HCT116 (cell line): ENCODE results near the gene RCE1. TPM values are rescaled to one million over a fixed set of nuclear protein-coding genes. Genes with fewer than 3 reads are reported as not detected.

Experiments used
- ATAC-seq: fragments of 200-7000 bp; cut with Tn5 transposase; 2 replicates; pipeline ENCODE4 v1.9.1; 2020; ENCODE audit warnings: mild to moderate bottlenecking, moderate library complexity
- BruUV-seq: library from RNA; stranded (reverse); fragments of 400-500 nt; replicated peaks from 2 replicates; lab custom pipeline; 2021; lab: Mats Ljungman, UMichigan
- CTCF ChIA-PET: fragments of 300-600 bp; sonication (Branson Sonifier 250); formaldehyde crosslinking; loops from one replicate; lab custom pipeline; 2021; ENCODE audit warnings: antibody characterized with exemption; lab: Charles Lee
- POLR2A ChIA-PET: fragments of 300-600, 350-600 bp; sonication (Branson Sonifier 250); formaldehyde crosslinking; loops from one replicate; lab custom pipeline; 2021; ENCODE audit warnings: antibody characterized with exemption; lab: Charles Lee
- RAD21 ChIA-PET, 2 experiments: fragments of 300-600 bp; sonication (Branson Sonifier 250); formaldehyde crosslinking; loops; one replicate each; lab custom pipeline; 2023; ENCODE audit warnings: low total read pairs in 2 of 2; ENCODE audit not compliant: uncharacterized antibody in 2 of 2, unreplicated experiment in 2 of 2, low non-redundant PET in 1 of 2; lab: Charles Lee
- DNase-seq: peaks from one replicate; pipeline ENCODE4 v3.0.0-alpha.2; 2010; ENCODE audit warnings: low read depth, low spot score
- H2AFZ ChIP-seq: fragments of 200-600 bp; shearing (Covaris generic), sonication (generic); 2 replicates; pipeline ENCODE4 v1.6.1; 2017; ENCODE audit warnings: low read depth, mixed run types, mixed read lengths, antibody characterized with exemption, low read length; ENCODE audit not compliant: poor library complexity, severe bottlenecking
- H3K27ac ChIP-seq: 2 replicates; pipeline ENCODE4 v1.5.1; 2012; ENCODE audit warnings: low read depth, low read length
- H3K27me3 ChIP-seq: fragments of 200-600 bp; sonication (generic); 2 replicates; pipeline ENCODE4 v1.6.1; 2016; ENCODE audit warnings: mixed run types, low read length, mixed read lengths; ENCODE audit not compliant: insufficient read depth
- H3K36me3 ChIP-seq, 2 experiments: fragments of 200-500 bp in 1 of 2; fragments of 200-600 bp in 1 of 2; sonication (Bioruptor generic) in 1 of 2; sonication (generic) in 1 of 2; 2 replicates each; pipeline versions ENCODE4 v1.5.1 to v1.6.1; 2014 to 2016; ENCODE audit warnings: low read length in 2 of 2, inconsistent platforms in 1 of 2, mixed read lengths in 1 of 2, mixed run types in 1 of 2; ENCODE audit not compliant: insufficient read depth in 2 of 2, control insufficient read depth in 1 of 2
- H3K4me1 ChIP-seq, 2 experiments: fragments of 200-600 bp in 1 of 2; sonication (generic) in 1 of 2; 2 replicates each; pipeline versions ENCODE4 v1.5.1 to v1.6.1; 2012 to 2017; ENCODE audit warnings: low read length in 2 of 2, inconsistent platforms in 1 of 2, mild to moderate bottlenecking in 1 of 2, mixed read lengths in 1 of 2, mixed run types in 1 of 2, moderate library complexity in 1 of 2; ENCODE audit not compliant: insufficient read depth in 2 of 2, control insufficient read depth in 1 of 2
- H3K4me2 ChIP-seq: fragments of 200-600 bp; sonication (generic); 2 replicates; pipeline ENCODE4 v1.6.1; 2017; ENCODE audit warnings: mixed run types, low read length, mixed read lengths
- H3K4me3 ChIP-seq, 2 experiments: fragments of 200-600 bp in 1 of 2; sonication (generic) in 1 of 2; replicated peaks in 1 of 2; 2 replicates each; pipeline ENCODE4 v1.5.1; 2011 to 2016; ENCODE audit warnings: low read length in 2 of 2, control low read depth in 1 of 2, low read depth in 1 of 2, mild to moderate bottlenecking in 1 of 2, mixed read lengths in 1 of 2, mixed run types in 1 of 2
- H3K79me2 ChIP-seq: fragments of 200-600 bp; sonication (generic); 2 replicates; pipeline ENCODE4 v1.6.1; 2017; ENCODE audit warnings: mild to moderate bottlenecking, mixed run types, low read length, moderate library complexity, mixed read lengths; ENCODE audit not compliant: insufficient read depth
- H3K9ac ChIP-seq: fragments of 200-600 bp; sonication (generic); 2 replicates; pipeline ENCODE4 v1.6.1; 2016; ENCODE audit warnings: low read length, mixed read lengths
- H3K9me2 ChIP-seq: fragments of 200-600 bp; sonication (generic), shearing (Covaris generic); 2 replicates; pipeline ENCODE4 v1.6.1; 2017; ENCODE audit warnings: mixed run types, mild to moderate bottlenecking, moderate library complexity; ENCODE audit not compliant: insufficient read depth
- H3K9me3 ChIP-seq, 2 experiments: fragments of 200-500 bp in 1 of 2; fragments of 200-600 bp in 1 of 2; sonication (Bioruptor generic) in 1 of 2; sonication (generic) in 1 of 2; 2 replicates each; pipeline ENCODE4 v1.6.1; 2014 to 2017; ENCODE audit warnings: low read length in 2 of 2, mixed read lengths in 2 of 2, inconsistent platforms in 1 of 2, low read depth in 1 of 2, mild to moderate bottlenecking in 1 of 2, mixed run types in 1 of 2, moderate library complexity in 1 of 2; ENCODE audit not compliant: control insufficient read depth in 1 of 2, insufficient read depth in 1 of 2
- H4K20me1 ChIP-seq: fragments of 200-600 bp; sonication (generic), shearing (Covaris generic); 2 replicates; pipeline ENCODE4 v1.6.1; 2017; ENCODE audit warnings: mixed run types, mild to moderate bottlenecking, moderate library complexity; ENCODE audit not compliant: insufficient read depth
- EGR1 ChIP-seq: IDR thresholded peaks from 2 replicates; pipeline ENCODE4 v1.6.1; 2012; ENCODE audit warnings: low read depth
- ELF1 ChIP-seq: IDR thresholded peaks from 2 replicates; pipeline ENCODE4 v1.6.1; 2012; ENCODE audit warnings: low read depth, borderline replicate concordance
- POLR2A ChIP-seq: IDR thresholded peaks from 2 replicates; pipeline ENCODE4 v1.7.0; 2011; ENCODE audit warnings: borderline replicate concordance; ENCODE audit not compliant: insufficient read depth, insufficient read length; ENCODE audit errors: extremely low read depth
- YY1 ChIP-seq: IDR thresholded peaks from 2 replicates; pipeline ENCODE4 v1.6.1; 2011; ENCODE audit warnings: low read length, low read depth, moderate library complexity, mild to moderate bottlenecking; ENCODE audit not compliant: insufficient replicate concordance; ENCODE audit errors: extremely low read depth
- ZFX ChIP-seq: fragments of 450-650 bp; IDR thresholded peaks from 2 replicates; pipeline ENCODE4 v1.6.1; 2017
- intact Hi-C: fragments of 100-400 bp; cut with micrococcal nuclease; formaldehyde crosslinking; loops from 2 replicates; pipeline ENCODE4 v1.10.0; 2022
- total RNA-seq: library from RNA; stranded (reverse); gene quantifications from one replicate; pipeline ENCODE4 v1.2.1, GENCODE V29; 2021; ENCODE audit not compliant: unreplicated experiment
- TF ChIP-seq, protein P1 (sequence below): IDR thresholded peaks from 2 replicates; pipeline ENCODE4 v1.6.1; 2012
- TF ChIP-seq, protein P2 (sequence below), 3 experiments: fragments of 200-600 bp in 1 of 3; sonication (generic) in 1 of 3; IDR thresholded peaks in 2 of 3; conservative IDR thresholded peaks in 1 of 3; 2 replicates each; pipeline ENCODE4 v1.5.1; 2012 to 2017; ENCODE audit warnings: low read depth in 2 of 3, low read length in 2 of 3, antibody characterized with exemption in 1 of 3, borderline replicate concordance in 1 of 3, control low read depth in 1 of 3, mild to moderate bottlenecking in 1 of 3, mixed read lengths in 1 of 3, mixed run types in 1 of 3, moderate library complexity in 1 of 3; ENCODE audit not compliant: insufficient read depth in 1 of 3
- TF ChIP-seq, protein P3 (sequence below): IDR thresholded peaks from 2 replicates; pipeline ENCODE4 v1.6.1; 2011; ENCODE audit warnings: mild to moderate bottlenecking, low read length, moderate library complexity; ENCODE audit not compliant: insufficient replicate concordance; ENCODE audit errors: extremely low read depth
- TF ChIP-seq, protein P4 (sequence below): IDR thresholded peaks from 2 replicates; pipeline ENCODE4 v1.6.1; 2012

Gene RCE1
- total RNA-seq, 1 experiment from 2014 or later = 35.3 TPM

DNA sequence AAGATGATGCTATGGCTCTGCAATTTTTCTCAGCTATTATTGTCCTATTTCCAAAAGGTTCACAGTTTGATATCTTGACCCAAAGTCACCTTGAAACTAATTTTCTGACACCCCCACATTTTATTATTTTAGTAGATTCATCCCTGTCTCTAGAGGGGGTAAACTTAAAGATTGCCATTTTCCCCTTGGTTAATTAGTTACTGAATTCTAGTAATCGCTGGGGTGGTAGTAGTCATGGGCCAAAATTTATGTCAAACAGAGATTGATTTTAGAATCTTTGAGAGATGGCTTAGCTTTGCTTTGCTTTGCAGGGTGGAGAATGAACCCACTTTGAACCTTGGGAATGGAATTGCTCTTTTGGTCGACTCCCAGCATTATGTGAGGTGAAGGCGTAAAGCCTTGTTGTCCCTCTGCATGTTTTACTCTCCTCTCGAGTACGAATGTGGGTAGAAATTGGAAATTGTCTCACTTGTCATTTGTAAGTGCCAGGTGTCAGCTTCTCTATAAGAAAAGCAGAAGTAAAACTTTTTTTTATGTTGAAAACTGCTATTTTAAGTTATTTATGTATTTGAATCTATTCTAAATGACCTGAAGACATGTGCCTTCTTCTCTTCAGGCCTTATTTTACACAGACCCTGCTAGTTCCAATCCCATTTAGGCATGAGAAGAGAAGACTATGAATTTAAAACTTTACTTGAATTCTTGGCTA lies 42.4 kb upstream of the RCE1 start:
- H3K79me2 ChIP-seq = no peaks in the 10 kb centered on the region
- H4K20me1 ChIP-seq = no peaks in the 10 kb centered on the region
- no peaks in the 10 kb centered on the region for H3K27me3 ChIP-seq
- no peaks in the 10 kb centered on the region for H3K9me2 ChIP-seq
- H2AFZ ChIP-seq = no peak overlapping the region
- H3K27ac ChIP-seq = no peak overlapping the region
- no TSS peak for BruUV-seq
- RAD21 ChIA-PET = no interaction called here
- H3K4me1 ChIP-seq = no peaks in the 10 kb centered on the region
- no peak for DNase-seq
- intact Hi-C loops = no loop called here
- TF ChIP-seq EGR1 (no peak), ZFX (no peak), ELF1 (no peak), POLR2A (no peak), YY1 (no peak)
- TF ChIP-seq, protein P1, sequence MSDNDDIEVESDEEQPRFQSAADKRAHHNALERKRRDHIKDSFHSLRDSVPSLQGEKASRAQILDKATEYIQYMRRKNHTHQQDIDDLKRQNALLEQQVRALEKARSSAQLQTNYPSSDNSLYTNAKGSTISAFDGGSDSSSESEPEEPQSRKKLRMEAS = no peak
- TF ChIP-seq, protein P2, sequence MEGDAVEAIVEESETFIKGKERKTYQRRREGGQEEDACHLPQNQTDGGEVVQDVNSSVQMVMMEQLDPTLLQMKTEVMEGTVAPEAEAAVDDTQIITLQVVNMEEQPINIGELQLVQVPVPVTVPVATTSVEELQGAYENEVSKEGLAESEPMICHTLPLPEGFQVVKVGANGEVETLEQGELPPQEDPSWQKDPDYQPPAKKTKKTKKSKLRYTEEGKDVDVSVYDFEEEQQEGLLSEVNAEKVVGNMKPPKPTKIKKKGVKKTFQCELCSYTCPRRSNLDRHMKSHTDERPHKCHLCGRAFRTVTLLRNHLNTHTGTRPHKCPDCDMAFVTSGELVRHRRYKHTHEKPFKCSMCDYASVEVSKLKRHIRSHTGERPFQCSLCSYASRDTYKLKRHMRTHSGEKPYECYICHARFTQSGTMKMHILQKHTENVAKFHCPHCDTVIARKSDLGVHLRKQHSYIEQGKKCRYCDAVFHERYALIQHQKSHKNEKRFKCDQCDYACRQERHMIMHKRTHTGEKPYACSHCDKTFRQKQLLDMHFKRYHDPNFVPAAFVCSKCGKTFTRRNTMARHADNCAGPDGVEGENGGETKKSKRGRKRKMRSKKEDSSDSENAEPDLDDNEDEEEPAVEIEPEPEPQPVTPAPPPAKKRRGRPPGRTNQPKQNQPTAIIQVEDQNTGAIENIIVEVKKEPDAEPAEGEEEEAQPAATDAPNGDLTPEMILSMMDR (IDR thresholded peaks at IDR 0.05 in 2 of 3, conservative IDR thresholded peaks at IDR 0.05 in 1 of 3; ENCODE audit: borderline replicate concordance in 1 of 3, insufficient read depth in 1 of 3, low read depth in 2 of 3, low read length in 2 of 3) = no peak
- TF ChIP-seq, protein P3, sequence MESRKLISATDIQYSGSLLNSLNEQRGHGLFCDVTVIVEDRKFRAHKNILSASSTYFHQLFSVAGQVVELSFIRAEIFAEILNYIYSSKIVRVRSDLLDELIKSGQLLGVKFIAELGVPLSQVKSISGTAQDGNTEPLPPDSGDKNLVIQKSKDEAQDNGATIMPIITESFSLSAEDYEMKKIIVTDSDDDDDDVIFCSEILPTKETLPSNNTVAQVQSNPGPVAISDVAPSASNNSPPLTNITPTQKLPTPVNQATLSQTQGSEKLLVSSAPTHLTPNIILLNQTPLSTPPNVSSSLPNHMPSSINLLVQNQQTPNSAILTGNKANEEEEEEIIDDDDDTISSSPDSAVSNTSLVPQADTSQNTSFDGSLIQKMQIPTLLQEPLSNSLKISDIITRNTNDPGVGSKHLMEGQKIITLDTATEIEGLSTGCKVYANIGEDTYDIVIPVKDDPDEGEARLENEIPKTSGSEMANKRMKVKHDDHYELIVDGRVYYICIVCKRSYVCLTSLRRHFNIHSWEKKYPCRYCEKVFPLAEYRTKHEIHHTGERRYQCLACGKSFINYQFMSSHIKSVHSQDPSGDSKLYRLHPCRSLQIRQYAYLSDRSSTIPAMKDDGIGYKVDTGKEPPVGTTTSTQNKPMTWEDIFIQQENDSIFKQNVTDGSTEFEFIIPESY = no peak
- TF ChIP-seq, protein P4, sequence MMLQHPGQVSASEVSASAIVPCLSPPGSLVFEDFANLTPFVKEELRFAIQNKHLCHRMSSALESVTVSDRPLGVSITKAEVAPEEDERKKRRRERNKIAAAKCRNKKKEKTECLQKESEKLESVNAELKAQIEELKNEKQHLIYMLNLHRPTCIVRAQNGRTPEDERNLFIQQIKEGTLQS = no peak
- TF ChIP-seq, all 23 proteins: peak for 0
- Histone ChIP-seq H3K9ac (no peak overlapping the region), H3K4me3 (no peak overlapping the region), H3K36me3 (no peaks in the 10 kb centered on the region), H3K4me2 (no peak overlapping the region), H3K9me3 (no peaks in the 10 kb centered on the region)
- ChIA-PET POLR2A (no interaction called here), CTCF (no interaction called here)
- ATAC-seq = no peak
